Gastroesophageal sphincter (tissue), 4 donors: Measurements from ENCODE around the gene CFDP1. TPM values are rescaled to one million over a fixed set of nuclear protein-coding genes. Genes with fewer than 3 reads are reported as not detected.

Experiments used
- ATAC-seq: fragments of 150-250 bp; one replicate; pipeline ENCODE4 v1.9.1; 2016; ENCODE audit warnings: mild to moderate bottlenecking, moderate library complexity
- H3K27ac ChIP-seq, 4 donors: fragments of 200-600 bp; sonication (generic) in 3 of 4; 1 replicate in 3 of 4; 2 replicates in 1 of 4; pipeline ENCODE4 v1.5.1; 2016 to 2019
- H3K27me3 ChIP-seq: fragments of 200-600 bp; sonication (generic); one replicate; pipeline ENCODE4 v1.5.1; 2019
- H3K36me3 ChIP-seq, 2 donors: fragments of 200-600 bp; sonication (generic); one replicate each; pipeline ENCODE4 v1.5.1; 2019; ENCODE audit warnings: control low read depth in 1 of 2
- H3K4me1 ChIP-seq, 3 donors: fragments of 200-600 bp; sonication (generic); 1 replicate in 2 of 3; 2 replicates in 1 of 3; pipeline ENCODE4 v1.5.1; 2016 to 2019; ENCODE audit warnings: control low read depth in 2 of 3
- H3K4me3 ChIP-seq, 2 donors: fragments of 200-600 bp; sonication (generic); one replicate each; pipeline ENCODE4 v1.5.1; 2019; ENCODE audit warnings: mild to moderate bottlenecking in 1 of 2, moderate library complexity in 1 of 2
- H3K9me3 ChIP-seq, 3 donors: fragments of 200-600 bp; sonication (generic); one replicate each; pipeline ENCODE4 v1.5.1; 2017 to 2019; ENCODE audit warnings: control low read depth in 2 of 3
- CTCF ChIP-seq, 4 experiments: fragments of 200-600 bp in 2 of 4; fragments of 450-650 bp in 2 of 4; sonication (generic) in 1 of 4; IDR thresholded peaks; one replicate each; pipeline ENCODE4 v1.5.1; 2017 to 2019; ENCODE audit warnings: antibody characterized with exemption in 4 of 4, mild to moderate bottlenecking in 2 of 4, moderate library complexity in 2 of 4
- EP300 ChIP-seq: sonication (generic); formaldehyde crosslinking; IDR thresholded peaks from one replicate; pipeline ENCODE4 v1.6.1; 2017; ENCODE audit warnings: antibody characterized with exemption, mild to moderate bottlenecking
- POLR2A ChIP-seq, 2 donors: fragments of 450-650 bp; IDR thresholded peaks; one replicate each; pipeline ENCODE4 v1.6.1; 2017; ENCODE audit warnings: antibody characterized with exemption in 2 of 2, mild to moderate bottlenecking in 2 of 2, moderate library complexity in 1 of 2
- POLR2AphosphoS5 ChIP-seq: sonication (generic); formaldehyde crosslinking; IDR thresholded peaks from one replicate; pipeline ENCODE4 v1.6.1; 2017; ENCODE audit warnings: antibody characterized with exemption
- whole genome bisulfite sequencing, 2 donors: methylation state at CpG; one replicate each; pipeline ENCODE4 v1.1.5; 2018; ENCODE audit warnings: low coverage in 1 of 2; 5-methylcytosine and 5-hydroxymethylcytosine counted together
- total RNA-seq, 4 donors: library from RNA; depleted of rRNA; stranded (reverse); fragments of >200 nt; gene quantifications; one replicate each; pipeline ENCODE4 v1.1.0, GENCODE V29; 2016

CFDP1 gene
- total RNA-seq, 4 donors from 2014 or later = 45.1 to 70.0 (median 50.0) TPM

- peaks cover 0 to 4% of the 10 kb centered on the region in 2 donors for H3K36me3 ChIP-seq
- ATAC-seq = no peak
- no peaks in the 10 kb centered on the region for H3K9me3 ChIP-seq
- 78 to 100% methylated on average over 2 to 4 of the region's 5 CpGs for WGBS, 2 donors
- no peak overlapping the region for H3K4me3 ChIP-seq
- H3K4me1 ChIP-seq = no peaks in the 10 kb centered on the region
- no peaks in the 10 kb centered on the region for H3K27me3 ChIP-seq
- TF ChIP-seq EP300 (no peak), POLR2A (IDR thresholded peaks at IDR 0.05) (no peak), POLR2AphosphoS5 (no peak), CTCF (IDR thresholded peaks at IDR 0.05) (no peak)
- H3K27ac ChIP-seq = no peak overlapping the region
Measured at GRCh38 chr16:75326333-75326732, 107.0 kb downstream of the CFDP1 start.

GRCh38 chr16:75323933-75324332, 109.4 kb downstream of the CFDP1 start:
- no peak for ATAC-seq
- no peaks in the 10 kb centered on the region for H3K27me3 ChIP-seq
- no peaks in the 10 kb centered on the region for H3K36me3 ChIP-seq
- no peak for TF ChIP-seq POLR2A (IDR thresholded peaks at IDR 0.05)
- TF ChIP-seq CTCF (IDR thresholded peaks at IDR 0.05) = no peak
- TF ChIP-seq POLR2AphosphoS5 = no peak
- no peak for TF ChIP-seq EP300
- H3K9me3 ChIP-seq = no peaks in the 10 kb centered on the region
- H3K4me1 ChIP-seq = peaks cover 0 to 10% (median 0%) of the 10 kb centered on the region in 3 donors
- 72 to 73% methylated on average over 3 of the region's 3 CpGs for WGBS, 2 donors
- no peak overlapping the region for H3K4me3 ChIP-seq
- no peak overlapping the region for H3K27ac ChIP-seq

- H3K36me3 ChIP-seq = no peaks in the 10 kb centered on the region
- H3K4me3 ChIP-seq = no peak overlapping the region
- no peak for TF ChIP-seq POLR2A (IDR thresholded peaks at IDR 0.05)
- TF ChIP-seq POLR2AphosphoS5 = no peak
- no peak for TF ChIP-seq CTCF (IDR thresholded peaks at IDR 0.05)
- no peak for TF ChIP-seq EP300
- 59 to 67% methylated on average over 3 to 4 of the region's 4 CpGs for WGBS, 2 donors
- H3K27me3 ChIP-seq = no peaks in the 10 kb centered on the region
- peaks cover 0 to 10% (median 0%) of the 10 kb centered on the region in 3 donors for H3K4me1 ChIP-seq
- ATAC-seq = no peak
- H3K27ac ChIP-seq = no peak overlapping the region
- H3K9me3 ChIP-seq = no peaks in the 10 kb centered on the region
Measured at GRCh38 chr16:75323198-75323597, 110.1 kb downstream of the CFDP1 start.

GRCh38 chr16:75322740-75323139, 110.6 kb downstream of the CFDP1 start:
- TF ChIP-seq POLR2AphosphoS5 (no peak), EP300 (no peak), CTCF (IDR thresholded peaks at IDR 0.05) (no peak), POLR2A (IDR thresholded peaks at IDR 0.05) (no peak)
- Histone ChIP-seq H3K36me3 (no peaks in the 10 kb centered on the region), H3K4me1 (peaks cover 0 to 10% (median 0%) of the 10 kb centered on the region in 3 donors), H3K4me3 (no peak overlapping the region), H3K27ac (no peak overlapping the region), H3K27me3 (no peaks in the 10 kb centered on the region), H3K9me3 (no peaks in the 10 kb centered on the region)
- ATAC-seq = no peak
- WGBS, 2 donors = 61 to 88% methylated on average over 3 of the region's 3 CpGs

GRCh38 chr16:75320435-75320834, 112.9 kb downstream of the CFDP1 start:
- WGBS, 2 donors = 56 to 67% methylated on average over 1 to 3 of the region's 3 CpGs
- Histone ChIP-seq H3K36me3 (no peaks in the 10 kb centered on the region), H3K9me3 (no peaks in the 10 kb centered on the region), H3K27me3 (no peaks in the 10 kb centered on the region), H3K4me1 (peaks cover 0 to 10% (median 0%) of the 10 kb centered on the region in 3 donors), H3K4me3 (no peak overlapping the region), H3K27ac (no peak overlapping the region)
- TF ChIP-seq POLR2AphosphoS5 (no peak), POLR2A (IDR thresholded peaks at IDR 0.05) (no peak), CTCF (IDR thresholded peaks at IDR 0.05) (no peak), EP300 (no peak)
- ATAC-seq = no peak
